Upper lobe of left lung (tissue), 4 donors: ENCODE measurements around the gene NBR1.

Experiments used
- EP300 ChIP-seq, 4 donors: sonication (generic); formaldehyde crosslinking; IDR thresholded peaks; one replicate each; pipeline ENCODE4 v1.5.1; 2017; ENCODE audit warnings: antibody characterized with exemption in 4 of 4, control low read depth in 2 of 4
- POLR2A ChIP-seq, 4 donors: fragments of 450-650 bp; IDR thresholded peaks; one replicate each; pipeline ENCODE4 v1.5.1; 2016 to 2017; ENCODE audit warnings: antibody characterized with exemption in 4 of 4, mild to moderate bottlenecking in 2 of 4
- TF ChIP-seq, protein P1 (sequence below), 6 experiments: fragments of 450-650 bp in 4 of 6; fragments of 200-600 bp in 2 of 6; sonication (generic) in 2 of 6; IDR thresholded peaks; one replicate each; pipeline ENCODE4 v1.5.1; 2016 to 2019; ENCODE audit warnings: antibody characterized with exemption in 6 of 6

DNA sequence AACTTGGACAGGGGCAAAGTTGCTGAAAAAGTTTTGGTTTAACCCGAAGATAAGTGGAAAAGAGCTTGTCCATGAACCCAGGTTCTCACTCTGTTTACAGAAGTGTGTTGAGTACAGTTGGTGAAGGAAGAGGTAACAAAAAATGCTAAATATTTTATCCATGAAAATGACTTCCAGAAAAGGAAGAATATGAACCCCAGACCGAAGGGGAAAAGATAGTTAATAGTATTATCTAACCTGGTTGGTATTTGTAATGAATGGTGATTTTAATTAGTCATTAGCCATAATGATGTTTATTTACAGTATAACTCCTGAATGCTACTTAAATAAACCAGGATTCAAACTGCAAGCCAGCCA, 40.1 kb downstream of the NBR1 start:
- TF ChIP-seq, protein P1, sequence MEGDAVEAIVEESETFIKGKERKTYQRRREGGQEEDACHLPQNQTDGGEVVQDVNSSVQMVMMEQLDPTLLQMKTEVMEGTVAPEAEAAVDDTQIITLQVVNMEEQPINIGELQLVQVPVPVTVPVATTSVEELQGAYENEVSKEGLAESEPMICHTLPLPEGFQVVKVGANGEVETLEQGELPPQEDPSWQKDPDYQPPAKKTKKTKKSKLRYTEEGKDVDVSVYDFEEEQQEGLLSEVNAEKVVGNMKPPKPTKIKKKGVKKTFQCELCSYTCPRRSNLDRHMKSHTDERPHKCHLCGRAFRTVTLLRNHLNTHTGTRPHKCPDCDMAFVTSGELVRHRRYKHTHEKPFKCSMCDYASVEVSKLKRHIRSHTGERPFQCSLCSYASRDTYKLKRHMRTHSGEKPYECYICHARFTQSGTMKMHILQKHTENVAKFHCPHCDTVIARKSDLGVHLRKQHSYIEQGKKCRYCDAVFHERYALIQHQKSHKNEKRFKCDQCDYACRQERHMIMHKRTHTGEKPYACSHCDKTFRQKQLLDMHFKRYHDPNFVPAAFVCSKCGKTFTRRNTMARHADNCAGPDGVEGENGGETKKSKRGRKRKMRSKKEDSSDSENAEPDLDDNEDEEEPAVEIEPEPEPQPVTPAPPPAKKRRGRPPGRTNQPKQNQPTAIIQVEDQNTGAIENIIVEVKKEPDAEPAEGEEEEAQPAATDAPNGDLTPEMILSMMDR (IDR thresholded peaks at IDR 0.05) = no peak
- TF ChIP-seq EP300 (IDR thresholded peaks at IDR 0.05) (no peak), POLR2A (IDR thresholded peaks at IDR 0.05) (no peak)
